ENCODE measurements around the gene ZNF630.
"Not testable (repeated sequence)": the region's sequence is repeated elsewhere in the genome, so short reads cannot be mapped to it uniquely, and the experiment has no call there.

Gene ZNF630

DNA sequence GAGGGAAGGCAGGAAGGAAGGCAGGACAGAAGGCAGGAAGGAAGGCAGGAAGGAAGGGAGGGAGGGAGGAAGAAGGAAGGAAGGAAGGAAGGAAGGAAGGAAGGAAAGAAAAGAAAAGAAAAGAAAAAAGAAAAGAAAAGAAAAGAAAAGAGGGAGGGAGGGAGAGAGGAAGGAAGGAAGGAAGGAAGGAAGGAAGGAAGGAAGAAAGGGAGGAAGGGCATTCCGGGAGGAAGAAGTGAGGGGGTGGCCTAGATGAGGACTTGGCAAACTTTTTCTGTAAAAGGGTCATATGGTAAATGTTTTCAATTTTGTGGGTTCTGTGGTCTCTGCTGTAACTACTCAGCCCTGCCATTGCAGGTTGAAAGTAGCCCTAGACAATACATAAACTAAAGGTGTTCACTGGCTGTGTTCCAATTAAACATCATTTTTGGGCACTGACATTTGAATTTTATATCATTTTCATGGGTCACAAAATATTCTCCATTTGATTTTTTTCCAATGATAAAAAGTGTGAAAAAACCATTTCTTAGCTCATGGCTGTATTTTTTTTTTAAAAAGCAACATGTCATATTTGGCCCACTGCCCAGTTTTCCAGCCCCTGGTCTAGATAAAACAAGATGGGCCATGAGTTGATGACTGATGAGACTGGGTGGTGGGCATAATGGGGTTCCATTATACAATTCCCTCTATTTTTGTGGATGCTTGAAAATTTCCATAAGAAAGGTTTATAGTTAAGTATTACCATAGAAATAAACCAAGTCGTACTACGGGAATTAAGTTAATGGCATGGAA, 3.1 kb downstream of the ZNF630 start:
- Histone ChIP-seq H3K36me3 (ENCODE audit: insufficient read depth, low read length) (no peaks in the 10 kb centered on the region), H3K27me3 (ENCODE audit: control insufficient read depth, insufficient read depth, low read length) (no peaks in the 10 kb centered on the region), H3K9me3 (replicated peaks; ENCODE audit: low read length) (no peaks in the 10 kb centered on the region), H3K4me1 (ENCODE audit: control insufficient read depth, insufficient read depth, low read length) (no peaks in the 10 kb centered on the region), H3K4me3 (ENCODE audit: low read length) (no peak overlapping the region), H3K9ac (ENCODE audit: low read depth, low read length) (no peak overlapping the region), H3K4me2 (ENCODE audit: low read length) (no peak overlapping the region)

DNA sequence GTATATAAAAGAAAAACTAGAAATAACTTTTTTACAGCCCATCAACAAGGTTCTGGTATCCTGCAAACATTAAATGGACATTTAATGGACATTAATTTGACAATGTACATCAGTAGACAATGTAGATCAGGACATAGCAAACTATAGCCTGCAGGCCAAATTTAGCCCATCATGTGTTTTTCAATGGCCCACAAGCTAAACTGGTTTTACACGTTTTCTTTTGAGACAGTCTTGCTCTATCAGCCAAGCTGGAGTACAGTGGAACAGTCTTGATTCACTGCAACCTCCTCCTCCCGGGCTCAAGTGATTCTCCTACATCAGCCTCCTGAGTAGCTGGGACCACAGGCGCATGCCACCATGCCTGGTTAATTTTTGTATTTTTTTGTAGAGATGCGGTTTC, 7.2 kb downstream of the ZNF630 start:
- H3K4me3 ChIP-seq (ENCODE audit: low read length): no peak overlapping the region
- H3K4me1 ChIP-seq (ENCODE audit: control insufficient read depth, insufficient read depth, low read length): no peaks in the 10 kb centered on the region
- no peaks in the 10 kb centered on the region for H3K36me3 ChIP-seq (ENCODE audit: insufficient read depth, low read length)
- H3K9me3 ChIP-seq (replicated peaks; ENCODE audit: low read length): peaks cover 15% of the 10 kb centered on the region
- no peaks in the 10 kb centered on the region for H3K27me3 ChIP-seq (ENCODE audit: control insufficient read depth, insufficient read depth, low read length)
- no peak overlapping the region for H3K4me2 ChIP-seq (ENCODE audit: low read length)
- H3K9ac ChIP-seq (ENCODE audit: low read depth, low read length): no peak overlapping the region

DNA sequence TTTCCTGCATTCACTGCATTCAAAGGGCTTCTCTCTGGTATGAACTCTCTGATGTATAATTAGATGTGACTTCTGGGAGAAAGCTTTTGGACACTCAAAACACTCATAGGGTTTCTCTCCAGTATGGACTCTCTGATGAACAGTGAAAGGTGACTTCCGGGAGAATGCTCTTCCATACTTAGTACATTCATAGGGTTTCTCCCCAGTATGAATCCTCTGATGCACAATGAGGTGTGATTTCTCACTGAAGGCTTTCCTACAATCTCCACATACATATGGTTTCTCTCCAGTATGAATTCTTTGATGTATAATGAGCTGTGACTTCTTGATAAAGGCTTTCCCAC, 12.2 kb downstream of the ZNF630 start:
- no peaks in the 10 kb centered on the region for H3K27me3 ChIP-seq (ENCODE audit: control insufficient read depth, insufficient read depth, low read length)
- H3K4me2 ChIP-seq (ENCODE audit: low read length): no peak overlapping the region
- no peak overlapping the region for H3K9ac ChIP-seq (ENCODE audit: low read depth, low read length)
- peaks cover 40% of the 10 kb centered on the region for H3K9me3 ChIP-seq (replicated peaks; ENCODE audit: low read length)
- H3K4me3 ChIP-seq (ENCODE audit: low read length): no peak overlapping the region
- H3K36me3 ChIP-seq (ENCODE audit: insufficient read depth, low read length): no peaks in the 10 kb centered on the region
- H3K4me1 ChIP-seq (ENCODE audit: control insufficient read depth, insufficient read depth, low read length): no peaks in the 10 kb centered on the region

DNA sequence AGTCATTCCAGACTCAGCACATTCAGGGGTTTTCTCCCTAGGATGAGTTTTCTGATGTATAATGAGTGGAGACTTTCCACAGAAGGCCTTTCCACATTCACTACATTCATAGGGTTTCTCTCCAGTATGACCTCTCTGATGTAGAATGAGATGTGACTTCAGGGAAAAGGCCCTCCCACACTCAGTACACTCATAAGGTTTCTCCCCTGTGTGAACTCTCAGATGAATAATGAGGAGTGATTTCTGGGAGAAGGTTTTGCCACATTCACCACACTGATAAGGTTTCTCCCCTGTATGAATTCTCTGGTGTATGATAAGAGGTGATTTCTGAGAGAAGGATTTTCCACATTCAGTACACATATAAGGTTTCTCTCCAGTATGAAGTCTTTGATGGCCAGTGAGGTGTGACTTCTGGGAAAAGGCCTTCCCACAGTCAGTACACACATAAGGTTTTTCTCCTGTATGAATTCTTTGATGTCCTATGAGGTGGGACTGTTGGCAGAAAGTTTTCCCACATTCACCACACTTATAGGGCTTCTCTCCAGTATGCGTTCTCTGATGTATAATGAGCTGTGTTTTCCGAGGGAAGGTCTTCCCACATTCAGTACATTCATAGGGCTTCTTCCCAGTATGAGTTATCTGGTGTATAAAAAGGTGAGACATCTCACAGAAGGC, 12.7 kb downstream of the ZNF630 start:
- no peaks in the 10 kb centered on the region for H3K36me3 ChIP-seq (ENCODE audit: insufficient read depth, low read length)
- H3K9me3 ChIP-seq (replicated peaks; ENCODE audit: low read length): peaks cover 40% of the 10 kb centered on the region
- no peak overlapping the region for H3K4me2 ChIP-seq (ENCODE audit: low read length)
- no peak overlapping the region for H3K9ac ChIP-seq (ENCODE audit: low read depth, low read length)
- no peaks in the 10 kb centered on the region for H3K4me1 ChIP-seq (ENCODE audit: control insufficient read depth, insufficient read depth, low read length)
- H3K4me3 ChIP-seq (ENCODE audit: low read length): no peak overlapping the region
- no peaks in the 10 kb centered on the region for H3K27me3 ChIP-seq (ENCODE audit: control insufficient read depth, insufficient read depth, low read length)

DNA sequence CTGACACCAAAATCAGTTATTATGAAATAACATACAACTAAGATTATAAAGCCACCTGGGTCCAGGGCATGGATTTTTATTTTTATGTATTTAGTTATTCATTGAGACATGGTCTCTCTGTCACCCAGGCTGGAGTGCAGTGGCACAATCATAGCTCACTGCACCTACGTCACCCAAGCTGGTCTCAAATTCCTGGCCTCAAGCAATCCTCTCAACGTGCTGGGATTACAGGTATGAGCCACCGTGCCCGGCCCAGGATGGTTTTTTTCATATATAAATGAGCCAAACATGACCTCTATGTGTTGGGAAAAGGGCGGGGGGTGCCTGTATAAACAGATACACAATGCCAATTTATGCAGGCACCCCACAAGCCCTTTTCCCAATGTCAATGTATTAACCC, 24.6 kb downstream of the ZNF630 start:
- Histone ChIP-seq H3K9me3 (replicated peaks; ENCODE audit: low read length) (no peaks in the 10 kb centered on the region), H3K27me3 (ENCODE audit: control insufficient read depth, insufficient read depth, low read length) (no peaks in the 10 kb centered on the region), H3K4me1 (ENCODE audit: control insufficient read depth, insufficient read depth, low read length) (peaks cover 4% of the 10 kb centered on the region), H3K9ac (ENCODE audit: low read depth, low read length) (no peak overlapping the region), H3K4me2 (ENCODE audit: low read length) (no peak overlapping the region), H3K4me3 (ENCODE audit: low read length) (no peak overlapping the region), H3K36me3 (ENCODE audit: insufficient read depth, low read length) (no peaks in the 10 kb centered on the region)

DNA sequence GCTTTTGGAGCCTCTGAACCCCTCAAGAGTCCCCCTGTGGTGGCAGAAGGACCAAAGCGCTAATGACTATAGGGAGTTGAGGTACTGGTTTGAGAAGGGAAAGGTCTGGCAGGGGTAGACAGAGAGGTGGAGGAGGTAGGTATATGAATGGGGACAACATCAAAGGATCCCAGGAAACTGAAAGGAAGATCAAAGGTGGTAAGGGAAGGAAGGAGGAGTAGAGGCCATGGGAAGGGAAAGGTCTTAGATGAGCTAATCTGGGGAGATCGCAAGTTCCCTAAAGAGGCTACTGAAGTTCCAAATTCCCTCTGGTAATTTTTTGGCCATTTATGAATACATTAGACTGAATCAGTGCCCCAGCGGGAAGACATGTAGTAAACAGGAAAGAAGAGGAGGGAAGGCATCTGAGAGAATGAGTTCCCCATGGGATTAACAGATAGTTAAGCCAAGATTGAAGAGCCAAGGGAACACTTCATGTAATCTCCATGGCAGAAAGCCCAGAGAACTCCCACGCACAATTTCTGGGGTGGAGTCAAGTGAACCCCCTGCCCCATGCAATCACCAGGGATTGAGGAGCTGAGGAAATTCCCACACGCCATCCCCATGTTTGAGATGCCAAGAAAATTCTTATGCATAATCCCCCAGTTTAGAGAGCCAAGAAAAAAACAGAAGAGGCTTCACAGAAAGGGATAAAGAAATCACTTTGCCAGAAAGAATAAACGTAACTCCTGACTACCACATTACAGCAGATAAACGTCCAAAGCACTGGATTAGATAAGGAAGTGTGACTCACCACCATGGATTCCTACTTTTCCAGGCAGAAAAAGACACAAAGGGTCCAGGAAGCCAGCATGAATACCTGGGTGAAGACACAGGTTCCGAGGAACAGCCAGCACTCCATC, 25.8 kb downstream of the ZNF630 start:
- peaks cover 4% of the 10 kb centered on the region for H3K4me1 ChIP-seq (ENCODE audit: control insufficient read depth, insufficient read depth, low read length)
- no peak overlapping the region for H3K4me3 ChIP-seq (ENCODE audit: low read length)
- no peak overlapping the region for H3K4me2 ChIP-seq (ENCODE audit: low read length)
- H3K36me3 ChIP-seq (ENCODE audit: insufficient read depth, low read length): no peaks in the 10 kb centered on the region
- H3K9ac ChIP-seq (ENCODE audit: low read depth, low read length): no peak overlapping the region
- no peaks in the 10 kb centered on the region for H3K9me3 ChIP-seq (replicated peaks; ENCODE audit: low read length)
- no peaks in the 10 kb centered on the region for H3K27me3 ChIP-seq (ENCODE audit: control insufficient read depth, insufficient read depth, low read length)

DNA sequence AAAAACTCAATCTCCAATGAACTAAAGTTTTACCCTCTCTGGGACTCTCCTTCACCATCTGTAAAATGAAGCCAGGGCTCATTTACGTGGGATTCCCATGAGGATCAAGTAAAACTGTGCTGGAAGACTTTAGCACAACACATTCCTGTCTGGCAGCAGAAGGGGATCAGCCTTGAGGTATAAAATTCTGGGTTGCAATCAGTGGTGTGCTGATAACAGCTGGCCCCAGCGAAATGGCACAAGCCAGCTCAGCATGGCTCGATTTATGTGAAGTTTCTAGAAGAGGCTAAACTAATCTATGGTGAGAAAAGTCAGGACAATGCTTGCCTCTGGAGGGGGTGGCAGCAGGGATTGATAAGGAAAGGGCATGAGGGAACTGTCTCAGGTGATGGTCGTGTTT, 28.4 kb downstream of the ZNF630 start:
- no peak overlapping the region for H3K9ac ChIP-seq (ENCODE audit: low read depth, low read length)
- H3K4me3 ChIP-seq (ENCODE audit: low read length): no peak overlapping the region
- H3K36me3 ChIP-seq (ENCODE audit: insufficient read depth, low read length): no peaks in the 10 kb centered on the region
- H3K9me3 ChIP-seq (replicated peaks; ENCODE audit: low read length): no peaks in the 10 kb centered on the region
- no peaks in the 10 kb centered on the region for H3K27me3 ChIP-seq (ENCODE audit: control insufficient read depth, insufficient read depth, low read length)
- peaks cover 4% of the 10 kb centered on the region for H3K4me1 ChIP-seq (ENCODE audit: control insufficient read depth, insufficient read depth, low read length)
- H3K4me2 ChIP-seq (ENCODE audit: low read length): no peak overlapping the region

DNA sequence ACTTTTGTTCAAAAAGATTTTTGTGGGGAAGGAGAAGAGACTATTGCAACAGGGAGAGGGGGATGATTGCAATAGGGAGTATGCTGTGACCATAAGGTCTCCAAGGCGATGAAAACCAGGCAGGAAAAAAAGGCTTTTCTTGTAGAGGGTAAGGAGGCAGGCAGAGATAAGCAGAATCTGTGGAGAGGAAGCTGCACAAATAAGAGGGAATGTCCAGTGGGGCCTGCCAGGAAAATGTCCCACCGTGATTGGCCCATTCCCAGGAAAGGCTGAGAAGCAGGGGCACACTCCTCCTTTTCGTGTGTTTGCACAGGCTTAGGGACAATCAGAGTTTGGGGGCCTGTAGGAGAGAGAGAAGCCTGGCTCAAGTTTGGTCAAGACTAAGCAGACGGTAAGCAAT, 35.5 kb downstream of the ZNF630 start:
- H3K4me3 ChIP-seq (ENCODE audit: low read length): no peak overlapping the region
- no peaks in the 10 kb centered on the region for H3K4me1 ChIP-seq (ENCODE audit: control insufficient read depth, insufficient read depth, low read length)
- H3K4me2 ChIP-seq (ENCODE audit: low read length): no peak overlapping the region
- no peaks in the 10 kb centered on the region for H3K27me3 ChIP-seq (ENCODE audit: control insufficient read depth, insufficient read depth, low read length)
- H3K36me3 ChIP-seq (ENCODE audit: insufficient read depth, low read length): no peaks in the 10 kb centered on the region
- H3K9ac ChIP-seq (ENCODE audit: low read depth, low read length): no peak overlapping the region
- H3K9me3 ChIP-seq (replicated peaks; ENCODE audit: low read length): no peaks in the 10 kb centered on the region

DNA sequence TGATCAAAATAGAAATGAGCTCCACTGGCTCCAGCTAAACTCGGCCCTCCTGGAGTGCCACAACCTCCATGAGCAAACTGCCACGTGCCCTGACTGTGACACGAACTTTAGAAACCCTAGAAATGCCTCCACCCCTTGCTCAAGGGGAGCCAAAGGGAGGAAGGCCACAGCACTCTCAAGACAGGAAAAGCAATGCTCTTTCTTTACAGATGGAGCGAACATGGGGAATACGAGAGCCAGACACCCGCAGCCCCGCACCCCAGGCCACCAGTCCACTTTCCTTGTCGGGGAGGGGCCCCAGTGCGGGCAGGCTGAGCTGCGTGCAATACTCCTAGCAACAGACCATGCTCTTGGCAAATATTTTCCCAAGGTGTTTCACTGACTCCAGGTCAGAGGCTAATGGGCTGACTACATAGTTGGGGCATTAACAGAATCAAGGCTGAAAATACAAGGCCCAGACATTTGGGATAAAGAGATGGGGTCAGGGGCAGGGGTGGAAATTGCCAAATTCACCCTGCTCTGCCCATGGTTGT, 40.7 kb downstream of the ZNF630 start:
- not testable (repeated sequence) for H3K4me2 ChIP-seq (ENCODE audit: low read length); H3K9ac ChIP-seq (ENCODE audit: low read depth, low read length); H3K27me3 ChIP-seq (ENCODE audit: control insufficient read depth, insufficient read depth, low read length); H3K4me1 ChIP-seq (ENCODE audit: control insufficient read depth, insufficient read depth, low read length); H3K9me3 ChIP-seq (replicated peaks; ENCODE audit: low read length); H3K4me3 ChIP-seq (ENCODE audit: low read length); H3K36me3 ChIP-seq (ENCODE audit: insufficient read depth, low read length)

DNA sequence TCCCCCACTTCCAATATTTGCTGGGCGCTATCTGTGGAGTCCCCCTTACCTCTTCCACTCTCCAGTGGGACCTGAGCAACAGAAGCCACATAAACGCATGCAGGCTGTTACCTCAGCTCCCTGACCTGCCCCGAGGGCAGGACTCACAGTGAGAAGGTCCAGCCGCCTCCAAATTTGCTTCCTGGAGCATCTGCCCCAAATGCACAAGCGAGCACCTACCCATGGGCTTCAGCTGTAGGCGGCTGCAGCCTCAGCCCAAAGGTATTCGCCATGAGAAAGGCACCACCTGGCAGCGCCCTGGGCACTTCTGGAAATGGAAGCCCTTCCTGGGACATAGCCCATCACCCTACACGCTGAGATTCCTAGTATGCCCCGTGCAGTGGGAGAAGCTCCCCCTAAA, 41.2 kb downstream of the ZNF630 start:
- H3K9ac ChIP-seq (ENCODE audit: low read depth, low read length): no peak overlapping the region
- H3K9me3 ChIP-seq (replicated peaks; ENCODE audit: low read length): no peaks in the 10 kb centered on the region

DNA sequence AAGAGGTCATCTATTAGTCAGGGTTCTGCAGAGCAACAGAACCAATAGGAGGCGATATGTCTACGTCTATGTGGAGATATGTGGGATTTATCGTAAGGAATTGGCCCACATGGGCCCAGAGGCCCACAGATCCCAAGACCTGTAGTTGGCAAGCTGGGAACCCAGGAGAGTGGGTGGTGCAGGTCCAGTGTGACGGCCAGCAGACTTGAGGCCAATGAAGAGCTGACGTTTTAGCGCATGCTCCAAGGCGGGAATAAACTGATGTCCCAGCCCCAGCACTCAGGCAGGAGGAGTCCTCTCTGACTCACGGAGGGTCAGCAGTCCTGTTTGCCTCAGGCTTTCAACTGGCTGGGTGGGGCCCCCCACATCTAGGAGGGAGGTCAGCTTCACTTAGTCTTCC, 43.3 kb downstream of the ZNF630 start:
- Histone ChIP-seq H3K36me3 (ENCODE audit: insufficient read depth, low read length) (no peaks in the 10 kb centered on the region), H3K9ac (ENCODE audit: low read depth, low read length) (no peak overlapping the region), H3K4me3 (ENCODE audit: low read length) (no peak overlapping the region), H3K4me1 (ENCODE audit: control insufficient read depth, insufficient read depth, low read length) (no peaks in the 10 kb centered on the region), H3K4me2 (ENCODE audit: low read length) (no peak overlapping the region), H3K9me3 (replicated peaks; ENCODE audit: low read length) (no peaks in the 10 kb centered on the region), H3K27me3 (ENCODE audit: control insufficient read depth, insufficient read depth, low read length) (no peaks in the 10 kb centered on the region)

More for the DNA sequence above, 41.2 kb downstream of the ZNF630 start:
- no peak overlapping the region for H3K4me2 ChIP-seq (ENCODE audit: low read length)
- H3K36me3 ChIP-seq (ENCODE audit: insufficient read depth, low read length): no peaks in the 10 kb centered on the region
- H3K4me1 ChIP-seq (ENCODE audit: control insufficient read depth, insufficient read depth, low read length): no peaks in the 10 kb centered on the region
- H3K4me3 ChIP-seq (ENCODE audit: low read length): no peak overlapping the region
- H3K27me3 ChIP-seq (ENCODE audit: control insufficient read depth, insufficient read depth, low read length): no peaks in the 10 kb centered on the region

Measured in skeletal muscle satellite cell (primary cell).